Left lung (tissue), 10 donors: Measurements from ENCODE around the gene ME3. TPM values are rescaled to one million over a fixed set of nuclear protein-coding genes. Genes with fewer than 3 reads are reported as not detected.

ENCODE experiments used
- ATAC-seq: fragments of 200-7000 bp; cut with Tn5 transposase; one replicate; pipeline ENCODE4 v1.9.1; 2020; ENCODE audit warnings: moderate library complexity
- DNase-seq, 4 donors: peaks; one replicate each; pipeline ENCODE4 v3.0.0-alpha.2; 2013 to 2020
- H3K27ac ChIP-seq, 2 donors: fragments of 200-600 bp; sonication (generic) in 1 of 2; one replicate each; pipeline versions ENCODE4 v1.5.0 to v1.8.0; 2020 to 2021
- H3K27me3 ChIP-seq, 2 donors: fragments of 200-600 bp; sonication (generic) in 1 of 2; one replicate each; pipeline versions ENCODE4 v1.5.0 to v1.8.0; 2020 to 2021
- H3K36me3 ChIP-seq, 2 donors: fragments of 200-600 bp; sonication (generic) in 1 of 2; one replicate each; pipeline versions ENCODE4 v1.5.0 to v1.8.0; 2020 to 2021
- H3K4me1 ChIP-seq, 2 donors: fragments of 200-600 bp; one replicate each; pipeline ENCODE4 v1.8.0; 2021
- H3K4me3 ChIP-seq, 2 donors: fragments of 200-600 bp; sonication (generic) in 1 of 2; one replicate each; pipeline versions ENCODE4 v1.5.0 to v1.8.0; 2020 to 2021; ENCODE audit warnings: mild to moderate bottlenecking in 1 of 2
- H3K9me3 ChIP-seq, 2 donors: fragments of 200-600 bp; sonication (generic) in 1 of 2; one replicate each; pipeline versions ENCODE4 v1.5.0 to v1.8.0; 2020 to 2021
- intact Hi-C, 2 donors: fragments of 100-400 bp; cut with DNase I; formaldehyde crosslinking; loops; one replicate each; pipeline versions ENCODE4 v1.11.2 to v1.14.2; 2022
- polyA plus RNA-seq, 6 donors: library from polyadenylated mRNA; unstranded; fragments of 120-200 nt; gene quantifications; one replicate each; pipeline ENCODE4 v1.2.1, GENCODE V29; 2013; ENCODE audit not compliant: insufficient read length in 6 of 6
- total RNA-seq, 2 donors: library from RNA; stranded (reverse); fragmentation: NEBNext Ultra II Directional; extraction: Animal tissue kit (Norgen Biotek cat#: 25700); gene quantifications; one replicate each; pipeline ENCODE4 v1.2.1, GENCODE V29; 2021
- TF ChIP-seq, protein P1 (sequence below), 2 donors: fragments of 200-600 bp; sonication (generic) in 1 of 2; IDR thresholded peaks; one replicate each; pipeline versions ENCODE4 v1.5.0 to v1.8.0; 2021; ENCODE audit warnings: antibody characterized with exemption in 2 of 2
- donor health status: DM: no; HTN: yes; CAD: no.
- donor health status: DM: no; HTN: no; CAD: no.

Gene ME3
- total and polyA plus RNA-seq, 8 donors: 21.6 to 44.6 (median 30.5) TPM

DNA sequence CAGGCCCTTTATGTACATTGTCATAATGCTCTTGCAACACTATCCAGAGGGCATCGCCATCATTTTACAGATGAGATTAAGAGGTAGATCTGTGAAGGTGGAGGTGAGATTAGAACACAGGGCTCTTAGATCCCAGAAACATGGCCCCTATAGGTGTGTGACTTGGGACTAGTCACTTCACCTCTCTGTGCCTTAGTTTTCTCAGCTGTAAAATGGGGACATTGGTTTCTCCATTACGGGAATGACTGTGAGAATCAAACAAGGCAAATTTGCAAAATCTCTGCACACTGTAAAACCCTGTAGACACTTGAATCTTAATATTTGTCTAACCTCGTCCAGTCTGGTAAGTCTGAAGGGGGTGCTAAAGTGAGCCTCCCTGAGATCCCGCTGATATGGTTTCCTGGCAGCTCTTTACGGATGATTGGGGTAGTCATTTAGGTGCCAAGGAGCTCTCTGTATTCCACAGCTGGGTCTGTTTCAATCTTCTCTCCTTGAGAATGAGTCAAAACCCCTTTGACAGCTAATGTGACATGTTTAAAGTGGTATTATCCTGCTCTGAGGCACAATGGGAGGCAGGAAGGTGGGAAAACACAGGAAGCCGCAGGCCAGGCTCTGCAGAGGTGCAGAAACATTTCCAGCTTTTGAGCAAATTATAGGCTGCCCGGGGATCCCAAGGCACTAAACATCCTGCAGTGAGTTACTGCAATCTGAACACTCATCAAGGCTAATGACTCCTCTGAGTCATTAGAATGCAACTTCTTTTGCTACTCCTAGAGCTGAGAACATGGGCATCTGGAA is 156.9 kb downstream of the ME3 start:
- H3K27ac ChIP-seq: no peak overlapping the region
- no peak overlapping the region for H3K4me3 ChIP-seq
- intact Hi-C loops: no loop called here
- no peaks in the 10 kb centered on the region for H3K27me3 ChIP-seq
- H3K9me3 ChIP-seq: no peaks in the 10 kb centered on the region
- TF ChIP-seq, protein P1, sequence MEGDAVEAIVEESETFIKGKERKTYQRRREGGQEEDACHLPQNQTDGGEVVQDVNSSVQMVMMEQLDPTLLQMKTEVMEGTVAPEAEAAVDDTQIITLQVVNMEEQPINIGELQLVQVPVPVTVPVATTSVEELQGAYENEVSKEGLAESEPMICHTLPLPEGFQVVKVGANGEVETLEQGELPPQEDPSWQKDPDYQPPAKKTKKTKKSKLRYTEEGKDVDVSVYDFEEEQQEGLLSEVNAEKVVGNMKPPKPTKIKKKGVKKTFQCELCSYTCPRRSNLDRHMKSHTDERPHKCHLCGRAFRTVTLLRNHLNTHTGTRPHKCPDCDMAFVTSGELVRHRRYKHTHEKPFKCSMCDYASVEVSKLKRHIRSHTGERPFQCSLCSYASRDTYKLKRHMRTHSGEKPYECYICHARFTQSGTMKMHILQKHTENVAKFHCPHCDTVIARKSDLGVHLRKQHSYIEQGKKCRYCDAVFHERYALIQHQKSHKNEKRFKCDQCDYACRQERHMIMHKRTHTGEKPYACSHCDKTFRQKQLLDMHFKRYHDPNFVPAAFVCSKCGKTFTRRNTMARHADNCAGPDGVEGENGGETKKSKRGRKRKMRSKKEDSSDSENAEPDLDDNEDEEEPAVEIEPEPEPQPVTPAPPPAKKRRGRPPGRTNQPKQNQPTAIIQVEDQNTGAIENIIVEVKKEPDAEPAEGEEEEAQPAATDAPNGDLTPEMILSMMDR (IDR thresholded peaks at IDR 0.05): no peak
- no peaks in the 10 kb centered on the region for H3K36me3 ChIP-seq
- ATAC-seq (peak; percentile 40), DNase-seq (no peak)
- H3K4me1 ChIP-seq: peaks cover 10 to 36% of the 10 kb centered on the region in 2 donors

DNA sequence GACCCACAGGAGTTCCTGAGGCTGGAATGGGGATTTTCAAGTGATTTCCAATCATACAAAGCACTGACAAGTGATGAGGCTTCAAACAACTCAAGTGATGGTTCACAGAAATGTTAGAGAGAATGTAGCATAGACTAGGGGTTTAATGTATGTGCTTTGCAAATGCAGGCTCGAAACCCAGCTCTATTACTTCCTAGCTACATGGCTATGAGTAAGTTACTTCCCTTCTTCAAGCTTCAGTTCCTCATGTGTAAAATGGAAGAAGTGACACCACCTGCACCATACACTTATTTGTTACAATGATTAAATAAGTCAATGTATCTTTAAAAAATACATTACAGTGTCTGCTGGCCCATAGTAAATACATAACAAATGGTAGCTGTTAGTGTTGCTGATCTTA is 158.0 kb downstream of the ME3 start:
- no peak overlapping the region for H3K4me3 ChIP-seq
- H3K27ac ChIP-seq: no peak overlapping the region
- H3K27me3 ChIP-seq: no peaks in the 10 kb centered on the region
- intact Hi-C loops: no loop called here
- peaks cover 6 to 30% of the 10 kb centered on the region in 2 donors for H3K4me1 ChIP-seq
- DNase-seq (no peak), ATAC-seq (no peak)
- TF ChIP-seq, protein P1 (IDR thresholded peaks at IDR 0.05): no peak
- no peaks in the 10 kb centered on the region for H3K9me3 ChIP-seq
- no peaks in the 10 kb centered on the region for H3K36me3 ChIP-seq

DNA sequence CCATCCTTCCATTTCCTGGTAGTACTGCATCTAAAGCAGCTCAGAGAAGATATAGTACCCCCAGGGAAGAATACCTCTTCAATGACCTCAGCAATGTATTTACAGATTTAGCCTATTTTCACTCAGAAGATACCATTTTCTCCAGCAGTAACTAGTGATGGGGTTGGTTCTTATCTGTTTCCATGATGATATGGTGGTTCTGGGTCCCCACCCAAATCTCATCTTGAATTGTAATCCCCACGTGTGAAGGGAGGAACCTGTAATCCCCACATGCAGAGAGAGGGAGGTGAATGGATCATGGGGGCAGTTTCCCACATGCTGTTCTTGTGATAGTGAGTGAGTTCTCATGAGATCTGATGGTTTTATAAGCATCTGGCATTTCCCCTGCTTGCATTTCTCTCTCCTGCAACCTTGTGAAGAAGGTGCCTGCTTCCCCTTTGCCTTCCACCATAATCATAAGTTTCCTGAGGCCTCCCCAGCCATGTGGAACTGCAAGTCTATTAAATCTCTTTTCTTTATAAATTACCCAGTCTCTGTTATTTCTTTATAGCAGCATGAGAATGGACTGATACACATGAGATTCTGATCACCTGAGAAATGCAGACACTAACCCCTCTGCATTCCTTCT is 158.6 kb downstream of the ME3 start:
- no peak for ATAC-seq
- H3K27me3 ChIP-seq: no peaks in the 10 kb centered on the region
- peaks cover 5 to 24% of the 10 kb centered on the region in 2 donors for H3K4me1 ChIP-seq
- TF ChIP-seq, protein P1 (IDR thresholded peaks at IDR 0.05): no peak
- H3K27ac ChIP-seq: no peak overlapping the region
- intact Hi-C loops: no loop called here
- H3K9me3 ChIP-seq: no peaks in the 10 kb centered on the region
- no peaks in the 10 kb centered on the region for H3K36me3 ChIP-seq
- no peak overlapping the region for H3K4me3 ChIP-seq
- DNase-seq: no peak

DNA sequence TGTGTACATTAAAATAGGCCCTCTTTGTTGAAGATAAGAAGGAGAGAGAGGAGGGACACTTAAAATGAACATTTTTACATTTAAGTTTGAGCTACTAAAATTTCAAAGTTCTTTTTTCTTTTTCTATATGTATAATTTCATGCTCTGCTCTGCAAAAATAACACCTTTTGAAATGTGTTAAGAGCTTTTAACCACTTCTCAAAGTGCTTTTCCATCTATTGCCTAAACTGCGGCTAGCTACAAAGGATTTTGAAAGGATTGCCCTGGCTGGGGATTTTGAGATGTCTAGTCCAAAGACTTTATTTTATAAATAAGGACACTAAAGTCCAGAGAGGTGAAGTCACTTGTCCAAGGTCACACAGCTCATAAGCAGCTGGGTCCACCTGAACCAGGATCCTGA is 159.3 kb downstream of the ME3 start:
- H3K27ac ChIP-seq: no peak overlapping the region
- ATAC-seq: no peak
- no peaks in the 10 kb centered on the region for H3K36me3 ChIP-seq
- no peak overlapping the region for H3K4me3 ChIP-seq
- no peaks in the 10 kb centered on the region for H3K9me3 ChIP-seq
- TF ChIP-seq, protein P1 (IDR thresholded peaks at IDR 0.05): no peak
- H3K4me1 ChIP-seq: peaks cover 5 to 20% of the 10 kb centered on the region in 2 donors
- DNase-seq: no peak
- intact Hi-C loops: no loop called here
- no peaks in the 10 kb centered on the region for H3K27me3 ChIP-seq

DNA sequence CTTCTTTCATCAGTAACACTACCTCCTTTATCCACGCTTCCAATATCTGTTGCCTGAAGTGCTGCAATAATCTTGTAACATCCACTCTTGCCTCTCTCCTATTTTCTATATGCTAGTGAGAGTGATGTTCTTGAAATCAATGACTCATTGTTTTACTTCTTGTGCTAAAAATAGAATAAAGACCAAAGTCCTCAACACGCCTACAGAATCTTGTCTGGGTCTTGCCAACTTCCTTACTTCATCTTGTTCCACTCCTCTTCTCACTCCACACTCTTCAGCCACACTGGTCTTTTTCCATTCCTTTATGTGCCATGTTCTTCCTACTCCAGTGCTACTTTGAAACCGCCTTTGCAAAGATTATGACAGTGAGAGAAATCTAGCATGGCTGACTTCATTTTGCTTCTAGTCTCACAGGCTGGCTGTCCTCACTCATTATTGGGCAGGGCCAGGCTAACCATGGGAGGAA is 161.3 kb downstream of the ME3 start:
- H3K27me3 ChIP-seq: no peaks in the 10 kb centered on the region
- DNase-seq (no peak), ATAC-seq (peak; percentile 64)
- intact Hi-C loops: no loop called here
- no peaks in the 10 kb centered on the region for H3K36me3 ChIP-seq
- H3K9me3 ChIP-seq: no peaks in the 10 kb centered on the region
- TF ChIP-seq, protein P1 (IDR thresholded peaks at IDR 0.05): no peak
- no peak overlapping the region for H3K27ac ChIP-seq
- H3K4me1 ChIP-seq: peaks cover 5 to 20% of the 10 kb centered on the region in 2 donors
- no peak overlapping the region for H3K4me3 ChIP-seq
